Measurements from ENCODE around the gene PLEKHB1. TPM values are rescaled to one million over a fixed set of nuclear protein-coding genes. Genes with fewer than 3 reads are reported as not detected.

Gene PLEKHB1
- total RNA-seq, 2 experiments from 2014 or later: 2.3 to 11.8 TPM

GRCh38 chr11:73623686-73624085 lies 22.7 kb upstream of the PLEKHB1 start:
- no peak overlapping the region for H3K4me3 ChIP-seq (ENCODE audit: low read depth, low read length, poor library complexity, severe bottlenecking)

DNA sequence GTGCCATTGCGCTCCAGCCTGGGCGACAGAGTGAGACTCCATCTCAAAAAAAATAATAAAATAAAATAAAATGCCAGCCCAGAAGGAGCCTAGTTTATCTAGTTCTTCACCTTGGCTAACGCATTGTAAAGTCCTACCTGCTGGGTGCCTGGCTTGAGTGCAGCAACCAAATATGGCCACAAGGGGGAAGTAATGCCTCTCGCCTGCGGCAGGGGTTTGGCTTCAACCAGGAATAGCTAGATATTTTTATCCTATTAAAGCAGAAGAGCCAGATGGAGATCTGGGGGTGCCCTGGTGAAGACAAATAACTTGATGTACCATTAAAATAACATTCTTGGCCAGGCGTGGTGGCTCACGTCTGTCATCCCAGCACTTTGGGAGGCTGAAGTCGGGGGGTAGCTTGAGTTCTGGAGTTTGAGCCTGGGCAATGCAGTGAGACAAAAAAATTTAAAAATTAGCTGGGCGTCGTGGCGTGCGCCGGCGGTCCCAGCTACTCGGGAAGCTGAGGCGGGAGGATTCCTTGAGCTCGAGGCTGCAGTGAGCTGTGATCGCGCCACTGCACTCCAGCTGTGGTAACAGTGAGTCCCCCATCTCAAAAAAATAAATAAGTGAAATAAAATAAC lies 20.6 kb upstream of the PLEKHB1 start:
- POLR2A ChIA-PET: interaction anchor here (0.6 to 0.9 kb wide), 6 partner anchors 9 to 941 kb away, joined by 3 to 6 read pairs (median 4); no protein-coding TSS in a partner anchor
- peak; percentile 73 for DNase-seq (ENCODE audit: low spot score)
- H2AFZ ChIP-seq (ENCODE audit: low read length): 0 out of 2 replicates have a peak overlapping the region, but pooled peaks have one; percentile 33
- no peaks in the 10 kb centered on the region for H3K9me3 ChIP-seq (ENCODE audit: low read length)
- H3K79me2 ChIP-seq (ENCODE audit: insufficient read depth, low read depth, low read length): no peaks in the 10 kb centered on the region
- no peak overlapping the region for H3K4me2 ChIP-seq (ENCODE audit: low read length)
- intact Hi-C loops (cut with micrococcal nuclease; ENCODE audit: unreplicated experiment): loop anchor here (1.0 to 5.0 kb wide), 2 partner anchors 35 to 306 kb away; no protein-coding TSS in a partner anchor
- H3K4me3 ChIP-seq (ENCODE audit: low read depth, low read length, poor library complexity, severe bottlenecking): no peak overlapping the region
- no peak overlapping the region for H3K27ac ChIP-seq (ENCODE audit: low read depth, low read length, poor library complexity, severe bottlenecking)
- H3K4me1 ChIP-seq (ENCODE audit: insufficient read depth, low read length, poor library complexity, severe bottlenecking): no peaks in the 10 kb centered on the region
- BruUV-seq (replicated peaks): no TSS peak
- no peaks in the 10 kb centered on the region for H3K36me3 ChIP-seq (ENCODE audit: insufficient read depth, low read length)
- TF ChIP-seq, protein P1, sequence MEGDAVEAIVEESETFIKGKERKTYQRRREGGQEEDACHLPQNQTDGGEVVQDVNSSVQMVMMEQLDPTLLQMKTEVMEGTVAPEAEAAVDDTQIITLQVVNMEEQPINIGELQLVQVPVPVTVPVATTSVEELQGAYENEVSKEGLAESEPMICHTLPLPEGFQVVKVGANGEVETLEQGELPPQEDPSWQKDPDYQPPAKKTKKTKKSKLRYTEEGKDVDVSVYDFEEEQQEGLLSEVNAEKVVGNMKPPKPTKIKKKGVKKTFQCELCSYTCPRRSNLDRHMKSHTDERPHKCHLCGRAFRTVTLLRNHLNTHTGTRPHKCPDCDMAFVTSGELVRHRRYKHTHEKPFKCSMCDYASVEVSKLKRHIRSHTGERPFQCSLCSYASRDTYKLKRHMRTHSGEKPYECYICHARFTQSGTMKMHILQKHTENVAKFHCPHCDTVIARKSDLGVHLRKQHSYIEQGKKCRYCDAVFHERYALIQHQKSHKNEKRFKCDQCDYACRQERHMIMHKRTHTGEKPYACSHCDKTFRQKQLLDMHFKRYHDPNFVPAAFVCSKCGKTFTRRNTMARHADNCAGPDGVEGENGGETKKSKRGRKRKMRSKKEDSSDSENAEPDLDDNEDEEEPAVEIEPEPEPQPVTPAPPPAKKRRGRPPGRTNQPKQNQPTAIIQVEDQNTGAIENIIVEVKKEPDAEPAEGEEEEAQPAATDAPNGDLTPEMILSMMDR (conservative IDR thresholded peaks at IDR 0.05; ENCODE audit: low read length): peak; percentile 88
- TF ChIP-seq EZH2phosphoT487 (IDR thresholded peaks at IDR 0.05; ENCODE audit: borderline replicate concordance, low read depth, low read length): no peak
- no peaks in the 10 kb centered on the region for H4K20me1 ChIP-seq (ENCODE audit: insufficient read depth, low read length)
- H3K9me2 ChIP-seq (ENCODE audit: insufficient read depth, low read length): no peaks in the 10 kb centered on the region
- CTCF ChIA-PET (ENCODE audit: unreplicated experiment): interaction anchor here (0.5 to 0.9 kb wide), 3 partner anchors 34 to 113 kb away, joined by 3 read pairs; no protein-coding TSS in a partner anchor

More at GRCh38 chr11:73623686-73624085, 22.7 kb upstream of the PLEKHB1 start:
- no peak for DNase-seq (ENCODE audit: low spot score)
- no peaks in the 10 kb centered on the region for H3K4me1 ChIP-seq (ENCODE audit: insufficient read depth, low read length, poor library complexity, severe bottlenecking)
- H3K36me3 ChIP-seq (ENCODE audit: insufficient read depth, low read length): no peaks in the 10 kb centered on the region
- no peak overlapping the region for H2AFZ ChIP-seq (ENCODE audit: low read length)
- intact Hi-C loops (cut with micrococcal nuclease; ENCODE audit: unreplicated experiment): no loop called here
- BruUV-seq (replicated peaks): no TSS peak
- POLR2A ChIA-PET: interaction anchor here (0.7 to 1.0 kb wide), 2 partner anchors 20 to 76 kb away, joined by 3 to 4 read pairs; no protein-coding TSS in a partner anchor
- no peaks in the 10 kb centered on the region for H3K9me3 ChIP-seq (ENCODE audit: low read length)
- no peaks in the 10 kb centered on the region for H3K9me2 ChIP-seq (ENCODE audit: insufficient read depth, low read length)
- H3K27ac ChIP-seq (ENCODE audit: low read depth, low read length, poor library complexity, severe bottlenecking): no peak overlapping the region
- no peaks in the 10 kb centered on the region for H3K79me2 ChIP-seq (ENCODE audit: insufficient read depth, low read depth, low read length)
- CTCF ChIA-PET (ENCODE audit: unreplicated experiment): no interaction called here
- H3K4me2 ChIP-seq (ENCODE audit: low read length): no peak overlapping the region
- TF ChIP-seq, protein P1 (conservative IDR thresholded peaks at IDR 0.05; ENCODE audit: low read length): no peak
- no peak for TF ChIP-seq EZH2phosphoT487 (IDR thresholded peaks at IDR 0.05; ENCODE audit: borderline replicate concordance, low read depth, low read length)
- no peaks in the 10 kb centered on the region for H4K20me1 ChIP-seq (ENCODE audit: insufficient read depth, low read length)

GRCh38 chr11:73629907-73630306 lies 16.5 kb upstream of the PLEKHB1 start:
- Histone ChIP-seq H3K4me1 (ENCODE audit: insufficient read depth, low read length, poor library complexity, severe bottlenecking) (no peaks in the 10 kb centered on the region), H3K27ac (ENCODE audit: low read depth, low read length, poor library complexity, severe bottlenecking) (no peak overlapping the region), H3K9me2 (ENCODE audit: insufficient read depth, low read length) (no peaks in the 10 kb centered on the region), H3K4me3 (ENCODE audit: low read depth, low read length, poor library complexity, severe bottlenecking) (no peak overlapping the region), H3K79me2 (ENCODE audit: insufficient read depth, low read depth, low read length) (no peaks in the 10 kb centered on the region), H3K4me2 (ENCODE audit: low read length) (no peak overlapping the region), H2AFZ (ENCODE audit: low read length) (no peak overlapping the region), H3K9me3 (ENCODE audit: low read length) (no peaks in the 10 kb centered on the region), H4K20me1 (ENCODE audit: insufficient read depth, low read length) (no peaks in the 10 kb centered on the region), H3K36me3 (ENCODE audit: insufficient read depth, low read length) (no peaks in the 10 kb centered on the region)
- CTCF ChIA-PET (ENCODE audit: unreplicated experiment): no interaction called here
- no TSS peak for BruUV-seq (replicated peaks)
- no peak for TF ChIP-seq EZH2phosphoT487 (IDR thresholded peaks at IDR 0.05; ENCODE audit: borderline replicate concordance, low read depth, low read length)
- TF ChIP-seq, protein P1 (conservative IDR thresholded peaks at IDR 0.05; ENCODE audit: low read length): no peak
- intact Hi-C loops (cut with micrococcal nuclease; ENCODE audit: unreplicated experiment): loop anchor here (5.0 kb wide), 1 partner anchor 302 kb away; no protein-coding TSS in a partner anchor
- POLR2A ChIA-PET: interaction anchor here (0.6 to 1.0 kb wide), 2 partner anchors 151 to 1194 kb away, joined by 3 to 4 read pairs; no protein-coding TSS in a partner anchor
- no peak for DNase-seq (ENCODE audit: low spot score)

Data from OCI-LY7 (cell line).